Astrocyte (in vitro differentiated cells and primary cell): ENCODE data around the gene SON. TPM values are rescaled to one million over a fixed set of nuclear protein-coding genes. Genes with fewer than 3 reads are reported as not detected.

Experiments used
- DNase-seq: peaks from one replicate; pipeline ENCODE4 v3.0.0-alpha.2; 2010; ENCODE audit warnings: low read depth
- FAIRE-seq: peaks from 2 replicates; lab custom pipeline; 2011; peaks lifted over from hg19 to GRCh38; lab: Jason Lieb, UNC
- H2AFZ ChIP-seq: 2 replicates; pipeline ENCODE4 v1.6.0; 2012; ENCODE audit warnings: low read depth, low read length, inconsistent platforms
- H3K27ac ChIP-seq: 2 replicates; pipeline ENCODE4 v1.5.1; 2011; ENCODE audit warnings: low read depth, low read length, inconsistent platforms
- H3K27me3 ChIP-seq: 2 replicates; pipeline ENCODE4 v1.6.0; 2011; ENCODE audit warnings: low read length, inconsistent platforms; ENCODE audit not compliant: insufficient read depth
- H3K36me3 ChIP-seq: 2 replicates; pipeline ENCODE4 v1.5.1; 2011; ENCODE audit warnings: low read length, inconsistent platforms; ENCODE audit not compliant: insufficient read depth
- H3K4me1 ChIP-seq: 2 replicates; pipeline ENCODE4 v1.5.1; 2011; ENCODE audit warnings: low read length, inconsistent platforms; ENCODE audit not compliant: insufficient read depth
- H3K4me2 ChIP-seq: 2 replicates; pipeline ENCODE4 v1.6.0; 2012; ENCODE audit warnings: low read length, inconsistent platforms
- H3K4me3 ChIP-seq: 2 replicates; pipeline ENCODE4 v1.5.1; 2011; ENCODE audit warnings: low read depth, mild to moderate bottlenecking, low read length, inconsistent platforms; ENCODE audit not compliant: insufficient read depth
- H3K79me2 ChIP-seq: 2 replicates; pipeline ENCODE4 v1.6.0; 2012; ENCODE audit warnings: mild to moderate bottlenecking, low read length, inconsistent platforms; ENCODE audit not compliant: insufficient read depth
- H3K9ac ChIP-seq: 2 replicates; pipeline ENCODE4 v1.6.0; 2012; ENCODE audit warnings: mild to moderate bottlenecking, low read length, inconsistent platforms
- H3K9me3 ChIP-seq: 2 replicates; pipeline ENCODE4 v1.5.1; 2012; ENCODE audit warnings: low read depth, mild to moderate bottlenecking, low read length, inconsistent platforms; ENCODE audit not compliant: insufficient read depth
- H4K20me1 ChIP-seq: 2 replicates; pipeline ENCODE4 v1.6.0; 2012; ENCODE audit warnings: low read length, inconsistent platforms; ENCODE audit not compliant: insufficient read depth
- H3K27ac Mint-ChIP-seq: one replicate; pipeline ENCODE4 v1.8.0; 2021; ENCODE audit warnings: mild to moderate bottlenecking, mixed read lengths; ENCODE audit not compliant: unreplicated experiment
- H3K27me3 Mint-ChIP-seq: one replicate; pipeline ENCODE4 v1.8.0; 2021; ENCODE audit warnings: low read depth, mixed read lengths; ENCODE audit not compliant: unreplicated experiment
- H3K36me3 Mint-ChIP-seq: one replicate; pipeline ENCODE4 v1.8.0; 2021; ENCODE audit warnings: low read depth, mixed read lengths; ENCODE audit not compliant: unreplicated experiment
- H3K4me1 Mint-ChIP-seq: one replicate; pipeline ENCODE4 v1.8.0; 2021; ENCODE audit warnings: low read depth, mixed read lengths; ENCODE audit not compliant: unreplicated experiment
- H3K4me3 Mint-ChIP-seq: one replicate; pipeline ENCODE4 v1.8.0; 2021; ENCODE audit warnings: mild to moderate bottlenecking, moderate library complexity, mixed read lengths; ENCODE audit not compliant: unreplicated experiment
- H3K9me3 Mint-ChIP-seq: one replicate; pipeline ENCODE4 v1.8.0; 2021; ENCODE audit warnings: mild to moderate bottlenecking, mixed read lengths; ENCODE audit not compliant: unreplicated experiment
- EZH2 ChIP-seq: IDR thresholded peaks from 2 replicates; pipeline ENCODE4 v1.6.1; 2012; ENCODE audit warnings: mild to moderate bottlenecking, low read length, inconsistent platforms; ENCODE audit not compliant: insufficient read depth
- total RNA-seq: library from RNA; stranded (reverse); gene quantifications from 2 replicates; pipeline ENCODE4 v1.2.1, GENCODE V29; 2021
- TF ChIP-seq, protein P1 (sequence below): IDR thresholded peaks from 2 replicates; pipeline ENCODE4 v1.5.1; 2011; ENCODE audit warnings: low read depth, mild to moderate bottlenecking, inconsistent platforms, low read length, moderate library complexity; ENCODE audit not compliant: insufficient read depth

SON gene
- total RNA-seq, 1 donor from 2014 or later, result 290 TPM

DNA sequence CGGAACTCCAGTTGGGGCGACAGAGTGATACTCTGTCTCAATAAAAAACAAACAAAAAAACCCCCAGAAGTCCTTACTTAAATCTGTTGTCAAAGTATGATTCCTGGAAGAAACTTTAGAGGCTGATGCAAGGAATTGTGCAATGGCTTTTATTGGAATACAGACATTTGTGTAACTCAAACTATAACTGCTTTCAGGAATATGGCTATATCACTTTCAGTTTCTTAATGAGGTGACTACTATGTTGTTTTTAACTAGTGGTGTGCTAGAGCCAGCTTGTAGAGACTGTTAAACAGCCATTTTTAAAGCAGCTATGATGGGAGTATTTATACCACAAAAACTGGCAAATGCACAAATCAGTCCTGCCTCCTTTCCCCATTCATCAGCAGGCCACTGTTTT is 28.6 kb upstream of the SON start:
- Mint-ChIP-seq H3K9me3 (no peaks in the 10 kb centered on the region), H3K4me3 (no peak overlapping the region), H3K27ac (no peak overlapping the region), H3K4me1 (no peaks in the 10 kb centered on the region), H3K36me3 (peaks cover 20% of the 10 kb centered on the region), H3K27me3 (no peaks in the 10 kb centered on the region)
- H3K27me3 ChIP-seq, result no peaks in the 10 kb centered on the region
- no peaks in the 10 kb centered on the region for H3K9me3 ChIP-seq
- no peaks in the 10 kb centered on the region for H3K4me1 ChIP-seq
- H3K36me3 ChIP-seq, result peaks cover 58% of the 10 kb centered on the region
- H3K4me2 ChIP-seq, result no peak overlapping the region
- FAIRE-seq (no peak), DNase-seq (no peak)
- no peak overlapping the region for H3K4me3 ChIP-seq
- H2AFZ ChIP-seq, result no peak overlapping the region
- no peak overlapping the region for H3K9ac ChIP-seq
- no peaks in the 10 kb centered on the region for H3K79me2 ChIP-seq
- no peaks in the 10 kb centered on the region for H4K20me1 ChIP-seq
- TF ChIP-seq EZH2, result no peak
- TF ChIP-seq, protein P1, sequence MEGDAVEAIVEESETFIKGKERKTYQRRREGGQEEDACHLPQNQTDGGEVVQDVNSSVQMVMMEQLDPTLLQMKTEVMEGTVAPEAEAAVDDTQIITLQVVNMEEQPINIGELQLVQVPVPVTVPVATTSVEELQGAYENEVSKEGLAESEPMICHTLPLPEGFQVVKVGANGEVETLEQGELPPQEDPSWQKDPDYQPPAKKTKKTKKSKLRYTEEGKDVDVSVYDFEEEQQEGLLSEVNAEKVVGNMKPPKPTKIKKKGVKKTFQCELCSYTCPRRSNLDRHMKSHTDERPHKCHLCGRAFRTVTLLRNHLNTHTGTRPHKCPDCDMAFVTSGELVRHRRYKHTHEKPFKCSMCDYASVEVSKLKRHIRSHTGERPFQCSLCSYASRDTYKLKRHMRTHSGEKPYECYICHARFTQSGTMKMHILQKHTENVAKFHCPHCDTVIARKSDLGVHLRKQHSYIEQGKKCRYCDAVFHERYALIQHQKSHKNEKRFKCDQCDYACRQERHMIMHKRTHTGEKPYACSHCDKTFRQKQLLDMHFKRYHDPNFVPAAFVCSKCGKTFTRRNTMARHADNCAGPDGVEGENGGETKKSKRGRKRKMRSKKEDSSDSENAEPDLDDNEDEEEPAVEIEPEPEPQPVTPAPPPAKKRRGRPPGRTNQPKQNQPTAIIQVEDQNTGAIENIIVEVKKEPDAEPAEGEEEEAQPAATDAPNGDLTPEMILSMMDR, result no peak
- no peak overlapping the region for H3K27ac ChIP-seq

DNA sequence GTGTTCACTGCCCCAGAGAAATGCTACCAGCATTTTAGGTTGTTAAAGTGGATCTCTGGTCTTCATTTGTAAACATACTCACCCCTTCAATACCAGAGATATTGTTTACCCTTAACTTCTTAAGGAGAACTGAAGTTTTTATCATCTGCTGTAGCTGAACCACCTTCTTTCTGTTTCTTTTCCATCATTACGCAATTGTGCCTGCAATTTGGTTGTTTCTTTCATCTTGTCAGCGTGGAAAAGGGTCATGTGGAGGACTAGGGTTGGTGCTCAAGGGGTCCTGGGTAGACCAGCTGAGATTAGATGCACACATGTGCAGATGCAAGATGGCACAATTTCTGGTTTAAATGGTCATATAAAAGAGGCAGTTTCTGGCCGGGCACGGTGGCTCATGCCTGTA is 23.9 kb upstream of the SON start:
- H3K27ac ChIP-seq, result no peak overlapping the region
- Mint-ChIP-seq H3K36me3 (peaks cover 6% of the 10 kb centered on the region), H3K4me3 (no peak overlapping the region), H3K27ac (no peak overlapping the region), H3K4me1 (no peaks in the 10 kb centered on the region), H3K27me3 (no peaks in the 10 kb centered on the region), H3K9me3 (no peaks in the 10 kb centered on the region)
- H3K9me3 ChIP-seq, result no peaks in the 10 kb centered on the region
- H3K9ac ChIP-seq, result no peak overlapping the region
- no peaks in the 10 kb centered on the region for H3K4me1 ChIP-seq
- FAIRE-seq (no peak), DNase-seq (no peak)
- no peaks in the 10 kb centered on the region for H3K27me3 ChIP-seq
- TF ChIP-seq, protein P1, result no peak
- TF ChIP-seq EZH2, result no peak
- no peak overlapping the region for H2AFZ ChIP-seq
- H3K4me3 ChIP-seq, result no peak overlapping the region
- H4K20me1 ChIP-seq, result no peaks in the 10 kb centered on the region
- H3K79me2 ChIP-seq, result no peaks in the 10 kb centered on the region
- H3K36me3 ChIP-seq, result peaks cover 54% of the 10 kb centered on the region
- no peak overlapping the region for H3K4me2 ChIP-seq

DNA sequence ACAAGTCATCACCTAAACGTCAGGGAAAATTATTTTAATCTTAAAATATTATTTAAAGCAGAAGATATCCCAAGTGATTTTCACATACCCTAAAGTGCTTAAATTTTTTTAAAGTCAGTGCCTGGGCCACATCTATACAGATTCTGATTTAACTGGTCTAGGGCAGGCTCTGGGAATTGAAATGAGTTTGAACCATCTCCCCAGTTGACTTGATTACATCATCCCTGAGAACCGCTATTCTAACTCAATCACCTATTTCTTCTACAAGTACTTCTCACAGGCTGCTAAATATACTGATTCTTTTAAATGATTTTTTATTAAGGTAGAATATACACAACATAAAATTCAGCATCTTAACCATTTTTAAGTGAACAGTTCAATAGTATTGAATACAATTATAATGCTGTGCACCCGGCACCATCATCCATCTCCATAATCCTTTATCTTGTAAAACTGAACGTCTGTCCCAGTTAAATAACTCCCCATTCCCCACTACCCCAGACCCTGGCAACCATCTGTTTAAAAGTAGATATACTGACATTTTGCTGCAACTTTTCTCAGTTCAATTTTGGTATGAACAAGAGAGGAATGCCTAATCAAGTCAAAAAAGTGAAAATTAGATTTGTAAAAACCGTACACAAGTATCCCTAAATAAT is 20.4 kb upstream of the SON start:
- H3K4me1 Mint-ChIP-seq, result no peaks in the 10 kb centered on the region
- no peak overlapping the region for H3K4me3 Mint-ChIP-seq
- H3K79me2 ChIP-seq, result no peaks in the 10 kb centered on the region
- no peaks in the 10 kb centered on the region for H3K9me3 Mint-ChIP-seq
- H3K27me3 Mint-ChIP-seq, result no peaks in the 10 kb centered on the region
- H3K36me3 Mint-ChIP-seq, result peaks cover 6% of the 10 kb centered on the region
- H2AFZ ChIP-seq, result no peak overlapping the region
- H3K4me1 ChIP-seq, result no peaks in the 10 kb centered on the region
- no peak overlapping the region for H3K4me2 ChIP-seq
- TF ChIP-seq EZH2, result no peak
- no peak overlapping the region for H3K27ac Mint-ChIP-seq
- H3K27ac ChIP-seq, result no peak overlapping the region
- H4K20me1 ChIP-seq, result no peaks in the 10 kb centered on the region
- no peaks in the 10 kb centered on the region for H3K27me3 ChIP-seq
- H3K36me3 ChIP-seq, result peaks cover 38% of the 10 kb centered on the region
- FAIRE-seq (no peak), DNase-seq (no peak)
- no peaks in the 10 kb centered on the region for H3K9me3 ChIP-seq
- H3K9ac ChIP-seq, result no peak overlapping the region
- no peak overlapping the region for H3K4me3 ChIP-seq
